Endodermal cell (in vitro differentiated cells): ENCODE measurements around the gene CSNK1D. TPM values are rescaled to one million over a fixed set of nuclear protein-coding genes. Genes with fewer than 3 reads are reported as not detected.

Experiments
- DNase-seq: peaks from one replicate; pipeline ENCODE4 v3.0.0-alpha.2; 2017
- H3K27ac ChIP-seq: 2 replicates; pipeline ENCODE4 v1.5.1; 2013; ENCODE audit warnings: mild to moderate bottlenecking, low read depth, low read length, moderate library complexity
- H3K27me3 ChIP-seq: 2 replicates; pipeline ENCODE4 v1.6.1; 2013; ENCODE audit warnings: mild to moderate bottlenecking, low read length, moderate library complexity; ENCODE audit not compliant: insufficient read depth, control insufficient read depth, poor library complexity, severe bottlenecking
- H3K36me3 ChIP-seq: 2 replicates; pipeline ENCODE4 v1.7.0; 2013; ENCODE audit warnings: mild to moderate bottlenecking, low read length, moderate library complexity; ENCODE audit not compliant: control insufficient read depth, insufficient read depth
- H3K4me1 ChIP-seq: one replicate; pipeline ENCODE4 v1.7.0; 2013; ENCODE audit warnings: low read length; ENCODE audit not compliant: control insufficient read depth, insufficient read depth
- H3K4me3 ChIP-seq: 2 replicates; pipeline ENCODE4 v1.5.1; 2013; ENCODE audit warnings: mild to moderate bottlenecking, low read length, moderate library complexity
- H3K9ac ChIP-seq: 2 replicates; pipeline ENCODE4 v1.6.1; 2013; ENCODE audit warnings: mild to moderate bottlenecking, low read length, moderate library complexity; ENCODE audit not compliant: poor library complexity, severe bottlenecking; ENCODE audit errors: extremely low read depth
- H3K9me3 ChIP-seq: 2 replicates; pipeline ENCODE4 v1.6.1; 2013; ENCODE audit warnings: mild to moderate bottlenecking, low read length, moderate library complexity; ENCODE audit not compliant: control insufficient read depth
- H3K27ac Mint-ChIP-seq: 2 replicates; pipeline ENCODE4 v1.8.0; 2020; ENCODE audit warnings: mixed read lengths
- H3K27me3 Mint-ChIP-seq: 2 replicates; pipeline ENCODE4 v1.8.0; 2021; ENCODE audit warnings: mild to moderate bottlenecking, mixed read lengths; ENCODE audit not compliant: insufficient read depth
- H3K36me3 Mint-ChIP-seq: 2 replicates; pipeline ENCODE4 v1.8.0; 2020; ENCODE audit warnings: low read depth, mixed read lengths
- H3K4me1 Mint-ChIP-seq: 2 replicates; pipeline ENCODE4 v1.8.0; 2020; ENCODE audit warnings: mixed read lengths
- H3K4me3 Mint-ChIP-seq: 2 replicates; pipeline ENCODE4 v1.8.0; 2020; ENCODE audit warnings: mild to moderate bottlenecking, moderate library complexity, mixed read lengths
- H3K9me3 Mint-ChIP-seq: 2 replicates; pipeline ENCODE4 v1.8.0; 2020; ENCODE audit warnings: mild to moderate bottlenecking, mixed read lengths
- CTCF ChIP-seq: fragments of 200-600 bp; sonication (generic); conservative IDR thresholded peaks from 2 replicates; pipeline ENCODE4 v1.5.0; 2021; ENCODE audit warnings: antibody characterized with exemption, mild to moderate bottlenecking
- WGBS, 2 experiments: methylation state at CpG; one replicate each; pipeline versions ENCODE4 v1.1.5 to v1.1.7; 2013; ENCODE audit warnings: missing lambda C conversion rate in 2 of 2, mixed read lengths in 1 of 2; ENCODE audit not compliant: insufficient coverage in 1 of 2, insufficient read length in 1 of 2; 5-methylcytosine and 5-hydroxymethylcytosine counted together
- total RNA-seq, 2 donors: library from RNA; stranded (reverse); fragmentation: NEBNext Ultra II Directional in 1 of 2; extraction: Animal tissue kit (Norgen Biotek cat#: 25700) in 1 of 2; gene quantifications; 2 replicates in 1 of 2; 3 replicates in 1 of 2; pipeline ENCODE4 v1.2.1, GENCODE V29; 2021

The CSNK1D gene
- total RNA-seq, 2 donors from 2014 or later: 104 to 143 TPM

- no peak for DNase-seq
- Histone ChIP-seq H3K27ac (no peak overlapping the region), H3K4me3 (no peak overlapping the region), H3K9ac (no peak overlapping the region), H3K9me3 (no peaks in the 10 kb centered on the region), H3K36me3 (no peaks in the 10 kb centered on the region), H3K4me1 (no peaks in the 10 kb centered on the region), H3K27me3 (no peaks in the 10 kb centered on the region)
- no peaks in the 10 kb centered on the region for H3K36me3 Mint-ChIP-seq
- TF ChIP-seq CTCF: no peak
- no peak overlapping the region for H3K27ac Mint-ChIP-seq
- WGBS, 2 experiments: 92 to 93% methylated on average over 15 to 20 of the region's 20 CpGs
- peaks cover 7% of the 10 kb centered on the region for H3K27me3 Mint-ChIP-seq
- no peaks in the 10 kb centered on the region for H3K9me3 Mint-ChIP-seq
- H3K4me1 Mint-ChIP-seq: no peaks in the 10 kb centered on the region
- H3K4me3 Mint-ChIP-seq: no peak overlapping the region
Measured at GRCh38 chr17:82305727-82306300, 32.3 kb upstream of the CSNK1D start.

DNA sequence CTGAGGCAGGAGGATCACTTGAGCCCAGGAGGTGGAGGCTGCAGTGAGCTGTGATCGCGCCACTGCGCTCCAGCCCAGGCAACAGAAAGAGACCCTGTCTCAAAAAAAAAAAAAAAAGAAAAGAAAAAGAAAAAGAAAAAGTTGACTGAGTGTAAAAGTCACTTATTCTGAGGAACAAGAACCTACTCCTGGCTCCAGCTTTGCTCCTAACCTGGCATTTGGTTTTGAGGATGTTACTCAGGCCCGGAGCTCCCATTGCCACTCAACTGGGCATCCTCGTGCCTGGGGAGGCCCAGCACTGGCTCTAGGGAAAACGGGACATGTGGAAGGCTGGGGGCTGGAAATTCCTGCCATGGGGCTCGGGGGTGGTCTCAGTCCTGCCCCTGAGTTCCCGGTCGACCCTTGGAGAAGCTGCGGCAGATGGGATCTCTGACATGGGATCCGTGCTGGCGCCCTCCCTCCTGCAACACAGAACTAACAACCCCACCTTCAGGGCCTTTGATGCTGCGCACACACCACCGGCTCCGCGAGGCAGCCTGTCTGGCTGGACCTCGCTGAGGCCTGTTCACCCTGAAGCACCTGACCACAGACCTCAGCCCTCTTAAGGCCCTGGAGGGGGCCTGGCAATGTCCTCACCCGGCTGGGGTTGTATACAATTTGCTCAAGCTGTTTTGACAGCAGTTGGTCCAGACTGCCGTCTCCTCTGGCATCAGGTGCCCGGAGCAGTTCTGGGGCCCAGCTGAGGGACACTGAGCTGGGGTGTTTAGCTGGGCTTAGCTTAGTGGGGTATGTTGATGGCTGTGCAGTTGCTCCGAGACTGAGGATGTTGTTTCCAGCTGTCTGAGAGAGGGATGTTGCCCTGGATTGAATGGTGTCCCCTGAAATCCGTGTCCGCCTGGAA is 31.6 kb upstream of the CSNK1D start:
- Mint-ChIP-seq H3K36me3 (no peaks in the 10 kb centered on the region), H3K4me3 (no peak overlapping the region), H3K27me3 (peaks cover 7% of the 10 kb centered on the region), H3K27ac (no peak overlapping the region), H3K9me3 (no peaks in the 10 kb centered on the region), H3K4me1 (no peaks in the 10 kb centered on the region)
- Histone ChIP-seq H3K9ac (no peak overlapping the region), H3K36me3 (no peaks in the 10 kb centered on the region), H3K27ac (no peak overlapping the region), H3K9me3 (no peaks in the 10 kb centered on the region), H3K4me1 (no peaks in the 10 kb centered on the region), H3K27me3 (no peaks in the 10 kb centered on the region), H3K4me3 (no peak overlapping the region)
- no peak for DNase-seq
- 91 to 94% methylated on average over 15 to 23 of the region's 23 CpGs for whole genome bisulfite sequencing, 2 experiments
- TF ChIP-seq CTCF: no peak

GRCh38 chr17:82303944-82304808 is 30.7 kb upstream of the CSNK1D start:
- Mint-ChIP-seq H3K36me3 (no peaks in the 10 kb centered on the region), H3K27me3 (peaks cover 6% of the 10 kb centered on the region), H3K27ac (no peak overlapping the region), H3K4me3 (no peak overlapping the region), H3K9me3 (no peaks in the 10 kb centered on the region), H3K4me1 (no peaks in the 10 kb centered on the region)
- Histone ChIP-seq H3K4me1 (no peaks in the 10 kb centered on the region), H3K9ac (no peak overlapping the region), H3K27me3 (no peaks in the 10 kb centered on the region), H3K36me3 (no peaks in the 10 kb centered on the region), H3K4me3 (no peak overlapping the region), H3K27ac (no peak overlapping the region), H3K9me3 (no peaks in the 10 kb centered on the region)
- DNase-seq: no peak
- WGBS, 2 experiments: 87 to 95% methylated on average over 10 to 21 of the region's 26 CpGs
- no peak for TF ChIP-seq CTCF
